HepG2 (cell line): ENCODE data around the gene LEMD2. TPM values are rescaled to one million over a fixed set of nuclear protein-coding genes. Genes with fewer than 3 reads are reported as not detected.

Experiments used
- ATAC-seq: fragments of 200-7000 bp; cut with Tn5 transposase; 3 replicates; pipeline ENCODE4 v1.9.1; 2020; ENCODE audit warnings: mild to moderate bottlenecking, moderate library complexity
- BruUV-seq: library from RNA; stranded (reverse); fragments of 400-500 nt; replicated peaks from 2 replicates; lab custom pipeline; 2021; lab: Mats Ljungman, UMichigan
- CTCF ChIA-PET: fragments of 300-600 bp; formaldehyde crosslinking; extraction: SDS; loops from one replicate; lab custom pipeline; 2021; ENCODE audit warnings: low total read pairs, inconsistent platforms, low intra/inter-chr PET ratio; lab: Yijun Ruan, JAX
- POLR2A ChIA-PET: fragments of 350-600 bp; sonication (Branson Sonifier 250); formaldehyde crosslinking; loops from one replicate; lab custom pipeline; 2020; ENCODE audit warnings: antibody characterized with exemption, inconsistent platforms; lab: Yijun Ruan, JAX
- DNase-seq: peaks from one replicate; pipeline ENCODE4 v3.0.0-alpha.2; 2015; ENCODE audit warnings: low spot score
- FAIRE-seq: peaks from 3 replicates; lab custom pipeline; 2011; peaks lifted over from hg19 to GRCh38; lab: Jason Lieb, UNC
- H2AFZ ChIP-seq: one replicate; pipeline ENCODE4 v1.6.1; 2011; ENCODE audit warnings: low read length, inconsistent platforms
- H3K27ac ChIP-seq: fragments of 300-600 bp; 3 replicates; pipeline ENCODE4 v1.8.0; 2011; ENCODE audit warnings: mixed run types, mild to moderate bottlenecking, mixed read lengths, low read length, inconsistent platforms; ENCODE audit not compliant: insufficient read depth; ENCODE audit errors: extremely low read length
- H3K27me3 ChIP-seq, 2 experiments: fragments of 200-600 bp in 1 of 2; 2 replicates in 1 of 2; 3 replicates in 1 of 2; pipeline versions ENCODE4 v1.6.0 to v1.8.0; 2011; ENCODE audit warnings: low read length in 2 of 2, mild to moderate bottlenecking in 2 of 2, moderate library complexity in 2 of 2, inconsistent platforms in 1 of 2; ENCODE audit not compliant: insufficient read depth in 2 of 2, control insufficient read depth in 1 of 2
- H3K36me3 ChIP-seq, 2 experiments: fragments of 200-600 bp in 1 of 2; replicated peaks in 1 of 2; 2 replicates in 1 of 2; 3 replicates in 1 of 2; pipeline versions ENCODE4 v1.5.1 to v1.8.0; 2011; ENCODE audit warnings: low read length in 2 of 2, inconsistent platforms in 1 of 2; ENCODE audit not compliant: insufficient read depth in 2 of 2, control insufficient read depth in 1 of 2
- H3K4me1 ChIP-seq: 2 replicates; pipeline ENCODE4 v1.5.1; 2012; ENCODE audit warnings: low read length, inconsistent platforms; ENCODE audit not compliant: insufficient read depth
- H3K4me2 ChIP-seq: 2 replicates; pipeline ENCODE4 v1.6.0; 2011; ENCODE audit warnings: low read depth, low read length, inconsistent platforms
- H3K4me3 ChIP-seq, 3 experiments: fragments of 200-600 bp in 1 of 3; sonication (generic), shearing (Covaris generic) in 1 of 3; replicated peaks in 1 of 3; 2 replicates each; pipeline ENCODE4 v1.5.1; 2011 to 2016; ENCODE audit warnings: low read length in 3 of 3, inconsistent platforms in 2 of 3, low read depth in 2 of 3, mild to moderate bottlenecking in 2 of 3, control low read depth in 1 of 3, mixed read lengths in 1 of 3; ENCODE audit not compliant: insufficient read depth in 1 of 3
- H3K79me2 ChIP-seq: one replicate; pipeline ENCODE4 v1.6.1; 2011; ENCODE audit warnings: low read length, inconsistent platforms; ENCODE audit not compliant: insufficient read depth
- H3K9ac ChIP-seq: 2 replicates; pipeline ENCODE4 v1.6.0; 2011; ENCODE audit warnings: mild to moderate bottlenecking, low read depth, low read length, inconsistent platforms; ENCODE audit not compliant: insufficient read depth
- H3K9me3 ChIP-seq: 2 replicates; pipeline ENCODE4 v1.5.1; 2012; ENCODE audit warnings: mild to moderate bottlenecking, low read length
- H4K20me1 ChIP-seq: 2 replicates; pipeline ENCODE4 v1.6.0; 2011; ENCODE audit warnings: inconsistent platforms, mild to moderate bottlenecking, low read length, moderate library complexity; ENCODE audit not compliant: insufficient read depth
- IRF2 ChIP-seq: IDR thresholded peaks from 2 replicates; pipeline ENCODE4 v1.6.1; 2018; ENCODE audit warnings: missing genetic modification reagents, missing compliant biosample characterization
- MYC ChIP-seq: sonication (generic); formaldehyde crosslinking; IDR thresholded peaks from 2 replicates; pipeline ENCODE4 v1.9.0; 2021; ENCODE audit warnings: missing genetic modification reagents, borderline replicate concordance
- PAF1 ChIP-seq: IDR thresholded peaks from 2 replicates; pipeline ENCODE4 v1.6.1; 2016; ENCODE audit warnings: missing genetic modification reagents, missing compliant biosample characterization
- RARA ChIP-seq: IDR thresholded peaks from 2 replicates; pipeline ENCODE4 v1.6.1; 2016; ENCODE audit warnings: missing genetic modification reagents, missing compliant biosample characterization
- RBAK ChIP-seq: sonication (generic); formaldehyde crosslinking; IDR thresholded peaks from 2 replicates; pipeline ENCODE4 v1.5.1; 2020; ENCODE audit warnings: mild to moderate bottlenecking, missing genetic modification reagents
- RBFOX2 ChIP-seq: fragments of 200-400 bp; formaldehyde crosslinking; IDR thresholded peaks from 2 replicates; pipeline ENCODE4 v1.6.1; 2017; ENCODE audit warnings: low read depth, mild to moderate bottlenecking, low read length
- SAP130 ChIP-seq: IDR thresholded peaks from 2 replicates; pipeline ENCODE4 v1.6.1; 2016; ENCODE audit warnings: low read depth
- YY1 ChIP-seq: IDR thresholded peaks from 2 replicates; pipeline ENCODE4 v1.6.1; 2011; ENCODE audit warnings: low read length, low read depth, moderate library complexity, mild to moderate bottlenecking; ENCODE audit not compliant: insufficient read depth, insufficient replicate concordance
- ZFX ChIP-seq: sonication (generic); formaldehyde crosslinking; IDR thresholded peaks from 2 replicates; pipeline ENCODE4 v1.4.0; 2020; ENCODE audit warnings: mild to moderate bottlenecking, low read depth, missing genetic modification reagents, moderate library complexity
- ZNF251 ChIP-seq: sonication (generic); formaldehyde crosslinking; IDR thresholded peaks from 2 replicates; pipeline ENCODE4 v1.9.0; 2021; ENCODE audit warnings: mild to moderate bottlenecking, missing genetic modification reagents
- ZNF263 ChIP-seq: sonication (generic); formaldehyde crosslinking; IDR thresholded peaks from 2 replicates; pipeline ENCODE4 v1.4.0; 2020; ENCODE audit warnings: missing genetic modification reagents
- ZNF333 ChIP-seq: sonication (generic); formaldehyde crosslinking; IDR thresholded peaks from 2 replicates; pipeline ENCODE4 v1.4.0; 2020; ENCODE audit warnings: mild to moderate bottlenecking, missing genetic modification reagents, borderline replicate concordance
- ZNF468 ChIP-seq: sonication (generic); formaldehyde crosslinking; IDR thresholded peaks from 2 replicates; pipeline ENCODE4 v1.8.0; 2022; ENCODE audit warnings: mild to moderate bottlenecking, moderate library complexity, missing genetic modification reagents
- ZNF552 ChIP-seq: sonication (generic); formaldehyde crosslinking; IDR thresholded peaks from 2 replicates; pipeline ENCODE4 v1.9.0; 2022; ENCODE audit warnings: missing genetic modification reagents, mild to moderate bottlenecking, borderline replicate concordance
- ZNF788 ChIP-seq: sonication (generic); formaldehyde crosslinking; IDR thresholded peaks from 2 replicates; pipeline ENCODE4 v1.5.0; 2020; ENCODE audit warnings: mild to moderate bottlenecking, missing genetic modification reagents, borderline replicate concordance
- WGBS: methylation state at CpG from one replicate; pipeline ENCODE4 v1.1.6; 2017; ENCODE audit warnings: low lambda C conversion rate; 5-methylcytosine and 5-hydroxymethylcytosine counted together
- in situ Hi-C: cut with HindIII; loops from 2 replicates; pipeline ENCODE4 v1.10.0; 2017; ENCODE audit warnings: low pct_unique_long_range_greater_than_20kb; ENCODE audit not compliant: extremely low pct_ligation_motif_present
- intact Hi-C: fragments of 100-400 bp; cut with micrococcal nuclease; formaldehyde crosslinking; loops from one replicate; pipeline ENCODE4 v1.10.0; 2022; ENCODE audit not compliant: unreplicated experiment
- polyA plus RNA-seq, 8 experiments: library from polyadenylated mRNA; depleted of rRNA in 3 of 8; stranded (reverse) in 7 of 8; unstranded in 1 of 8; fragments of >200 nt; fragmentation: Illumina TruSeq in 4 of 8; extraction: Trizol in 4 of 8; gene quantifications; 2 replicates each; pipeline versions ENCODE4 v1.2.1 to v1.2.3, GENCODE V29; 2011 to 2016; ENCODE audit warnings: low read depth in 4 of 8, missing spikeins in 1 of 8, mixed read lengths in 1 of 8; ENCODE audit not compliant: insufficient read depth in 1 of 8
- total RNA-seq, 5 experiments: library from RNA; depleted of rRNA; stranded (reverse); fragments of >200 nt; fragmentation: Illumina TruSeq; extraction: Trizol; gene quantifications; 2 replicates each; pipeline ENCODE4 v1.2.3, GENCODE V29; 2016; ENCODE audit warnings: low read depth in 1 of 5
- TF ChIP-seq, protein P1 (sequence below): sonication (generic); formaldehyde crosslinking; IDR thresholded peaks from 2 replicates; pipeline ENCODE4 v1.4.0; 2020; ENCODE audit warnings: low read depth, mild to moderate bottlenecking, missing genetic modification reagents
- TF ChIP-seq, protein P2 (sequence below): conservative IDR thresholded peaks from 2 replicates; pipeline ENCODE4 v1.6.1; 2018; ENCODE audit warnings: missing genetic modification reagents
- TF ChIP-seq, protein P3 (sequence below): sonication (generic); formaldehyde crosslinking; IDR thresholded peaks from 2 replicates; pipeline ENCODE4 v1.4.0; 2020; ENCODE audit warnings: missing genetic modification reagents

Gene LEMD2
- total and polyA plus RNA-seq, 2 of the 13 experiments (the other 11 are each of a cell fraction or from before 2014, with no cell fraction given): 45.2 to 62.9 TPM

DNA sequence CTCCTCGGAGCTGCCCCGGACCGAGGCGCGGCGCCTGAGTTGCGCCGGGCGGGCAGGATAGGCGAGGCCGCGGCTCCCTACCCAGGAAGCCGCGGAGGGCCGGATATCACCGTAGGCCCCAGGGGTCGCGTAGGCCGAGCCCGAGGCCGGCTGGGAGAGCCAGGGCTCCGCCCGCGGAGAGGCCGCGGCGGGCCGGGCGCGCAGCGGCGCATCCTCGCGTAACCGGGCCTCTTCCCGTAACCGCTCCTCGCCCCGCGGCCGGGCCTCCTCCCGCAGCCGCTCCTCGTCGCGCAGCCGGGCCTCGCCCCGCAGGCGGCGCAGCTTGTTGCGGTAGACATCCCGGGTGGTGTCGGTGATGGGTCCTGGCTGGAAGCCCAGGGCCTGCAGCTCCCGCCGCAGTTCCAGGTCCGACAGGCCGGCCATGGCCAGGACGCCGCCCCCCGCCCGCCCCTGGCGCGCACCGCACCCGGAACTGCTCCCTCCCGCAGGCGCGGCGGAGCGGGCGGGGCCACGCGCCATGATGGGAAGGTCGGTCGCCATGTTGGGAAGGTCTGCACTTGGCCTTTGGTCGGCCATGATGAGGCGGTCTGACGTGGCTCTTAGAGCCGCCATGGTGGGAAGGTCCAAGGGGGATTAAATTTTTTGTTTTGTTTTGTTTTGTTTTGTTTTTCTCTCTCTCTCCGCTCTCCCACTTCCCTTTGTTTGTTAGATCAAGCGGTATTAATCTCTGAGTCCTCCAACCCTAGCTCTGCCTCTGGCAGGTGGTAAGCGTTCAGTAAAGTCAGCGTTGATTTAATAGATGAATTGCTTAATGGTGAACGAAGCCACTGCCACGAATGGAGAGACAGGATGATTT is at the start of gene LEMD2 (continued):
- TF ChIP-seq YY1 (peak; percentile 100), ZNF468 (CRISPR knock-in tag) (peak; percentile 91; the same call in 1 of the 2 replicates), SAP130 (CRISPR knock-in tag) (peak; percentile 95), ZFX (CRISPR knock-in tag) (peak; percentile 97), RBAK (no peak)
- TF ChIP-seq, protein P1, sequence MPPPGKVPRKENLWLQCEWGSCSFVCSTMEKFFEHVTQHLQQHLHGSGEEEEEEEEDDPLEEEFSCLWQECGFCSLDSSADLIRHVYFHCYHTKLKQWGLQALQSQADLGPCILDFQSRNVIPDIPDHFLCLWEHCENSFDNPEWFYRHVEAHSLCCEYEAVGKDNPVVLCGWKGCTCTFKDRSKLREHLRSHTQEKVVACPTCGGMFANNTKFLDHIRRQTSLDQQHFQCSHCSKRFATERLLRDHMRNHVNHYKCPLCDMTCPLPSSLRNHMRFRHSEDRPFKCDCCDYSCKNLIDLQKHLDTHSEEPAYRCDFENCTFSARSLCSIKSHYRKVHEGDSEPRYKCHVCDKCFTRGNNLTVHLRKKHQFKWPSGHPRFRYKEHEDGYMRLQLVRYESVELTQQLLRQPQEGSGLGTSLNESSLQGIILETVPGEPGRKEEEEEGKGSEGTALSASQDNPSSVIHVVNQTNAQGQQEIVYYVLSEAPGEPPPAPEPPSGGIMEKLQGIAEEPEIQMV: peak; percentile 58; the same call in 1 of the 2 replicates

DNA sequence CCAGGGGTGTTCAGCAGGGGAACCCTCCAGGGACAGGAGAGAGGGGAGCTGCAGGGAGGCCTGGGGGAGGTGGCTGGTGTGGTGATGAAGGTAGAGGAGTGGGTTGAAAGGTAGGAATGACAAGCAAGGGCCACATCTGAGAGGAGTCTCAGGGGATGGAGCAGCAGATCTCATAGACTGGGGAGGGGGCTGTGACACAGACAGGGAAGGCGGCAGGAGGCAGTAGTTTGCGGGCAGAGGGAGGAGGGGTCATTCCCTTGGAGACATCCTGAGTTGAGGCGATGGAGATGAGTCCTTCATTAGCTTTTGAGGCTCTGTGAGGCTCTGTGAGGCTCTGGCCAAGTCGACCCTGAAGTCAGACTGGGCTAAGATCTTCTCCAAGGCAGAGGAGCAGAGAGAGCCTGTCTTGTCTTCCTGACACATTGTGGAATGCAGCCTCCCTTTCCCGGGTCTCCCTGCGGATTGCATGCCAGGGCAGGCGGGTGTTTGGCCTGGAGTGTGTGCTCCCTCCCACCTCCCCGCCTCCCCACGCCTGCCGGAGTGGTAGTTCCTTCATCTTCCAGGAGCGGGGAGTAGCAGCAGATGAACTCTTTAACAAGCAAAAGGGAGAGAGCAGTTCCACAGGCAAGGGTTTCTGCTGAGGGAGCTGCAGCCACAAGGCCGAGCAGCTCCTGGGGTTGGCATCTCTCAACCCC is 49.2 kb upstream of the LEMD2 start:
- Histone ChIP-seq H3K9ac (no peak overlapping the region), H3K79me2 (no peaks in the 10 kb centered on the region), H3K4me3 (no peak overlapping the region), H3K36me3 (no peaks in the 10 kb centered on the region), H3K4me2 (no peak overlapping the region), H3K27ac (no peak overlapping the region), H4K20me1 (no peaks in the 10 kb centered on the region), H3K9me3 (peaks cover 6% of the 10 kb centered on the region; the same call in 1 of the 2 replicates), H2AFZ (no peak overlapping the region), H3K27me3 (peaks cover 2 to 16% of the 10 kb centered on the region in 2 experiments; a peak in 2 of 5 replicates), H3K4me1 (peaks cover 50% of the 10 kb centered on the region)
- intact Hi-C loops (no loop called here), in situ Hi-C loops (no loop called here)
- POLR2A ChIA-PET: no interaction called here
- no peak for FAIRE-seq
- WGBS: 41% methylated on average over 7 of the region's 12 CpGs
- DNase-seq: no peak
- BruUV-seq: no TSS peak
- no peak for ATAC-seq
- CTCF ChIA-PET: no interaction called here
- TF ChIP-seq RBFOX2 (no peak), MYC (CRISPR knock-in tag) (0 out of 2 replicates have a peak, but pooled peaks have one; percentile 4), PAF1 (CRISPR knock-in tag) (no peak), RARA (CRISPR knock-in tag) (no peak), IRF2 (CRISPR knock-in tag) (no peak), ZNF333 (no peak), ZNF263 (CRISPR knock-in tag) (0 out of 2 replicates have a peak, but pooled peaks have one; percentile 30), ZNF788 (no peak), ZNF251 (CRISPR knock-in tag) (no peak), ZNF552 (no peak)
- TF ChIP-seq, protein P2, sequence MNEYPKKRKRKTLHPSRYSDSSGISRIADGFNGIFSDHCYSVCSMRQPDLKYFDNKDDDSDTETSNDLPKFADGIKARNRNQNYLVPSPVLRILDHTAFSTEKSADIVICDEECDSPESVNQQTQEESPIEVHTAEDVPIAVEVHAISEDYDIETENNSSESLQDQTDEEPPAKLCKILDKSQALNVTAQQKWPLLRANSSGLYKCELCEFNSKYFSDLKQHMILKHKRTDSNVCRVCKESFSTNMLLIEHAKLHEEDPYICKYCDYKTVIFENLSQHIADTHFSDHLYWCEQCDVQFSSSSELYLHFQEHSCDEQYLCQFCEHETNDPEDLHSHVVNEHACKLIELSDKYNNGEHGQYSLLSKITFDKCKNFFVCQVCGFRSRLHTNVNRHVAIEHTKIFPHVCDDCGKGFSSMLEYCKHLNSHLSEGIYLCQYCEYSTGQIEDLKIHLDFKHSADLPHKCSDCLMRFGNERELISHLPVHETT (CRISPR knock-in tag): no peak
- TF ChIP-seq, protein P3, sequence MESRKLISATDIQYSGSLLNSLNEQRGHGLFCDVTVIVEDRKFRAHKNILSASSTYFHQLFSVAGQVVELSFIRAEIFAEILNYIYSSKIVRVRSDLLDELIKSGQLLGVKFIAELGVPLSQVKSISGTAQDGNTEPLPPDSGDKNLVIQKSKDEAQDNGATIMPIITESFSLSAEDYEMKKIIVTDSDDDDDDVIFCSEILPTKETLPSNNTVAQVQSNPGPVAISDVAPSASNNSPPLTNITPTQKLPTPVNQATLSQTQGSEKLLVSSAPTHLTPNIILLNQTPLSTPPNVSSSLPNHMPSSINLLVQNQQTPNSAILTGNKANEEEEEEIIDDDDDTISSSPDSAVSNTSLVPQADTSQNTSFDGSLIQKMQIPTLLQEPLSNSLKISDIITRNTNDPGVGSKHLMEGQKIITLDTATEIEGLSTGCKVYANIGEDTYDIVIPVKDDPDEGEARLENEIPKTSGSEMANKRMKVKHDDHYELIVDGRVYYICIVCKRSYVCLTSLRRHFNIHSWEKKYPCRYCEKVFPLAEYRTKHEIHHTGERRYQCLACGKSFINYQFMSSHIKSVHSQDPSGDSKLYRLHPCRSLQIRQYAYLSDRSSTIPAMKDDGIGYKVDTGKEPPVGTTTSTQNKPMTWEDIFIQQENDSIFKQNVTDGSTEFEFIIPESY (CRISPR knock-in tag): peak; percentile 62
